HUES6 (cell line): ENCODE measurements around the gene BSND.

ENCODE experiments used
- H3K27ac ChIP-seq: 2 replicates; pipeline ENCODE4 v1.7.0; 2013; ENCODE audit warnings: low read depth, mild to moderate bottlenecking, low read length, inconsistent platforms
- H3K27me3 ChIP-seq: 2 replicates; pipeline ENCODE4 v1.6.1; 2013; ENCODE audit warnings: low read length; ENCODE audit not compliant: control insufficient read depth, insufficient read depth
- H3K36me3 ChIP-seq: 2 replicates; pipeline ENCODE4 v1.6.1; 2013; ENCODE audit warnings: low read length; ENCODE audit not compliant: control insufficient read depth, insufficient read depth
- H3K4me1 ChIP-seq: 2 replicates; pipeline ENCODE4 v1.6.1; 2013; ENCODE audit warnings: low read length; ENCODE audit not compliant: control insufficient read depth, insufficient read depth
- H3K4me3 ChIP-seq: 2 replicates; pipeline ENCODE4 v1.5.1; 2013; ENCODE audit warnings: low read depth, low read length
- H3K9ac ChIP-seq: one replicate; pipeline ENCODE4 v1.6.1; 2013; ENCODE audit warnings: mild to moderate bottlenecking, low read length
- H3K9me3 ChIP-seq: 2 replicates; pipeline ENCODE4 v1.6.1; 2013; ENCODE audit warnings: low read depth, low read length; ENCODE audit not compliant: control insufficient read depth, insufficient read depth

The BSND gene

DNA sequence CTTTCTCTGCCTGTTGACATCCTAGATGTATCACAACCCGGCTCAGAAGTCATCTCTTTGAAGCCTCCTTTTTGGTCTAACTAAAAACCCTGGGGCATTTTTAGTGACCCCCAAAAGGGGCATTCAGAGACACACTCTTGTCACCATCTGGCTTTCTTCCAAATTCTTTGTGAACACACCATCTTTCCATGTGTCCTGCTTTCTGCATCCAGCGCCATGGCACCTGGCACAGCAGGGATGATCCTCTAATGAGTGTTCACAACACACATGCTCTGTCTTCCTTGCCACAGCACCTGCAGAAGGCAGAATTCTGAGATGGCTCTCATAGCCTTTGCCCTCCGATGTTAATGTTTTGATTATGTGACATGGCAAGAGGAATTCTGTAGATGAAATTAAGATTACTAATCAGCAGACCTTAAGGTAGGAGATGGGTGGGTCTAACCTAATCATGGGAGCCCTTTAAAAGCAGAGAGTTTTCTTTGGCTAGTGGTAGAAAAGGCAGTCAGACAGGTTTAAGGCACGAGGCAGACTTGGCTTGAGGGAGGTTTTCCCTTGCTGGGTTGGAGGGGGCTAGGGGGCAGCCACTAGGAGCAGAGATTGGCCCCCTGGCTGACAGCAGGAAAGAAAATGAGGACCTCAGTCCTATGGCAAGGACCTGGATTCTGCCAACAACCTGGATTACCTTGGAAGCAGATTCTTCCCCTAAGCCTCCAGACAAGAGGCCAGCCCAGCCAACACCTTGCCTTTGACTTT lies 23.2 kb upstream of the BSND start:
- Histone ChIP-seq H3K27ac (no peak overlapping the region), H3K4me1 (peaks cover 20% of the 10 kb centered on the region), H3K27me3 (peaks cover 28% of the 10 kb centered on the region), H3K9ac (no peak overlapping the region), H3K36me3 (no peaks in the 10 kb centered on the region), H3K9me3 (no peaks in the 10 kb centered on the region), H3K4me3 (no peak overlapping the region)

DNA sequence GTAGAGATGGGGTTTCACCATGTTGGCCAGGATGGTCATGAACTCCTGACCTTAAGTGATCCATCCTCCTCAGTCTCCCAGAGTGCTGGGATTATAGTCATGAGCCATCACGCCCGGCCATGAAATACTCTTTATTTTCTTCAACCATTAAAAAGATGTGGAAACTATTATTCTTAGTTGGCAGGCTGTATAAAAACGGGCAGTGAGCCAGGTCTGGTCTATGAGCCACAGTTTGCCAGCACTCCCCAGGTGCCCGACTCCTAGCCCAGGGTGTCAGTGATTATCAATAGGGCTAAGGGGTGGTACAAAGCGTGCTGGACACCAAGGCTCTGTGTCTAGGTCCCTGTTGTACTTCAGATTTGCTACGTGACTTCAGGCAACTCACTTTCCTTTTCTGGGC lies 22.0 kb upstream of the BSND start:
- no peaks in the 10 kb centered on the region for H3K9me3 ChIP-seq
- H3K9ac ChIP-seq = no peak overlapping the region
- no peak overlapping the region for H3K4me3 ChIP-seq
- peaks cover 20% of the 10 kb centered on the region for H3K4me1 ChIP-seq
- peaks cover 38% of the 10 kb centered on the region for H3K27me3 ChIP-seq
- H3K36me3 ChIP-seq = no peaks in the 10 kb centered on the region
- H3K27ac ChIP-seq = no peak overlapping the region

DNA sequence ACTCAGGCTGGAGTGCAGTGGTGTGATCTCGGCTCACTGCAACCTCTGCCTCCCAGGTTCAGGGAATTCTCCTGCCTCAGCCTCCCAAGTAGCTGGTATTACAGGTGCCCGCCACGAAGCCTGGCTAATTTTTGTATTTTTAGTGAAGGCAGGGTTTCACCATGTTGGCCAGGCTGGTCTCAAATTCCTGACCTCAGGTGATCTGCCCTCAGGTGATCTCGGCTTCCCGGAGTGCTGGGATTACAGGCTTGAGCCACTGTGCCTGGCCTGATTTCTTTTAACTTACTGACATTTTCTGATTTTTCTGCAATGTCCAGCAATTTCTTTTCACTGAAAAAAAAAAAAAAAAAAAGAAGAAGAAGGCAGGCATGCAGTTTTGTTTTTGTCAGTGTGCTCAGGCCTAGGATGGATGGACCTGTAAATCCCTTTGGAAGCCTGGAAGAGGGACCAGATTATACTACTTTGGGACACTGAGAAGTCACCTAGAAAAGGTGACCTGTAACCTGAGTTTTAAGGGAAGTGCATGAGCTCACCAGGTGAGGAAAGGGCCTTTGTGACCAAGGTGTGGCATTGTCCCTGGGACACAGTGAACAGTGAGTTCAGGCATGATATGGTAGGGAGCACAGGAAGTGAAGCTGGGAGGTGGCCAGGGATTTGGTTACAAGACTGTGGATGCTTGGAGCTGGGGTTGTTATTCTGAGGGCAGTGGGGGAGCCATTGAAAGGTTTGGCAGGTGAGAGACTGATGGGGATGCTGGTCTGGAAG lies 21.0 kb upstream of the BSND start:
- Histone ChIP-seq H3K27me3 (peaks cover 48% of the 10 kb centered on the region), H3K27ac (no peak overlapping the region)

DNA sequence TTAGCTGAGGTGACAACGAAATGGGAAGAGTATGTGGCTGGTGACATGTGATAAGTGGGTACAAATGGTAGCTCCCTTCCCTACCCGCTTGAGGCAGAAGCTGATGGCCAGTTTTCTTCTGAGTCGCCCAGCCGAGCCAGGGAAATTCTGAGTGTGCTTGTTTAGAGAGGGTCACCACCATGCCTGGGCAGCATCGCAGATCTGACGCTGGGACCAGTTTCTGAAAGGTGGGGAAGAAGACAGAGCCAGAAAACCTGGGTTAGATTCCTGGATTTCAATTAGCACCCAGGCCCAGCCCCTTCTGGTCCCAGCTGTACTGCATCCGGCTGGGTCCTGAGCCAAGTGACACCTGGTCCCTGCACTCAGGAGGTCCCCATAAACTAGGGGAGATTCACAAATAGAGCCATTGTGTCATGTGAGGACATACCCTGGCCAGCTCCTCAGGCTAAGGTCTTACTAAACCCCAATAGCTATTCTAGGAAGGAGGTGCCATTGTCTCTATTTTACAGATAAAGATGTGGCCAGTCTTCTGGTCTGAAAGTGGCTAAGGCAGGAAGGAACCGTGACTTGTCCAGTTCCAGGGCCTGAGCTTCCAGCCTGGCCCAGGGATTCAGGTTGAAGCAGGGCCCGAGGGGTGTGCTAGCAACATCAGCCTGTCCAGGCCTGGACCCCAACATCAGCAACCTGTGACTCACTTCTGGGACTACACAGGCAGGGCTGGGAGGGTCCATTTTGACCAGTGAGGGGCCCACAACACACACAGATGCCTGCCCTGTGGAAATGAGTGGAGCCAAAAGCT lies 20.0 kb upstream of the BSND start:
- Histone ChIP-seq H3K36me3 (no peaks in the 10 kb centered on the region), H3K27ac (no peak overlapping the region), H3K9me3 (no peaks in the 10 kb centered on the region), H3K4me1 (peaks cover 23% of the 10 kb centered on the region), H3K27me3 (peaks cover 48% of the 10 kb centered on the region), H3K9ac (no peak overlapping the region), H3K4me3 (no peak overlapping the region)

More for the DNA sequence above, 21.0 kb upstream of the BSND start:
- Histone ChIP-seq H3K9me3 (no peaks in the 10 kb centered on the region), H3K4me3 (no peak overlapping the region), H3K9ac (no peak overlapping the region), H3K4me1 (peaks cover 20% of the 10 kb centered on the region), H3K36me3 (no peaks in the 10 kb centered on the region)

DNA sequence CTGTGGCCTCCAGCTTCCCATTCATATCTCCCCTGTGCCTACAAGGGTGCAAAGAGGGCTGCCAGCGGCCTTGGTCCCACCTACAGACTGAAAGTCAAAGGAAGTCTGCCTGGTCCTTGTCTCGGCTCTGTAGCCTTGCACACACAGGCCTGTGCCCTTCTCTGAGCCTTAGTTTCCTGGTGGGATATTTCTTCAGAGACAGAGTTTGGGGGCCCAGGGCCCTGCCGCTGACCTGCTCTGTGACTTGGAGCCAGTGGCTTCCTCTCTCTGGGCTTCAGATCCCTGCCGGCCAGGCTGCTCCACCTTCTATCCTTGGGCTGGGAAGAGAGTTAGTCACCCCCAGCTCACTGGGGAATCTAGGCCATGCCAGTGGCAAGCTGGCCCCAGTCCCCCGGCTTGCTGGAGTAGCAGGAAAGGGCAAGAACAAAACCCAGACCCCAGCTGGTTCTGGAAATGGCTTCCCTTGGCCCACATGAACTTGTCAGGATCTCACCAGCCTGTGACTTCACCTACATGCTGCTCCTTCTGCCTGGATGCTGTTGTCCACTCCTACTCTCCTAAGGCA lies 19.3 kb upstream of the BSND start:
- Histone ChIP-seq H3K27ac (no peak overlapping the region), H3K9ac (no peak overlapping the region), H3K4me3 (no peak overlapping the region), H3K27me3 (peaks cover 51% of the 10 kb centered on the region), H3K4me1 (peaks cover 28% of the 10 kb centered on the region), H3K36me3 (no peaks in the 10 kb centered on the region), H3K9me3 (no peaks in the 10 kb centered on the region)

DNA sequence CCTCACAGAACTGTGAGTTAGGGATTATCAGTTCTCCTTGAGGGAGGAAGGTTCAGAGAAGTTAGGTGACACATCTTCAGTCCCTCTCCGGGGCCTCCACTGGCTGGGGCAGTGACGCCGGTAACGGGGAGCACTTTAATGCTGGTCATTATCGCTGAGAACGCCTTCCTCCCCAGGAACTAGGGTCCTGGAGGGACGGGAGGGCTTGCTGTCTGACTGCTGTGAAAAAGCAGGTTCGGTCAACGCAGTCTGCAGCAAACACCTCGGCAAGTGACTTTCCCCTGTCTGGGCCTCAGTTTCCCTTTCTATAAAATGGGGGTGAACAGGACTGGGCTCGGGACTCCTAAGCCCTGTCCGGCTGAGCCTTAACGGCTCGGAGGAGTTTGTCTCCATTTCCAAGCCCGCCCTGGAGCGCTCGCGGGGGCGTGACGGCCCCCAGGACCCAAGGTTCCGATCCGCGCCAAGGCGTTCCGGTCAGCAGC lies 18.6 kb upstream of the BSND start:
- H3K9ac ChIP-seq = no peak overlapping the region
- peaks cover 28% of the 10 kb centered on the region for H3K4me1 ChIP-seq
- peak overlapping the region; percentile 56 for H3K4me3 ChIP-seq
- no peak overlapping the region for H3K27ac ChIP-seq
- no peaks in the 10 kb centered on the region for H3K9me3 ChIP-seq
- H3K36me3 ChIP-seq = no peaks in the 10 kb centered on the region
- peaks cover 51% of the 10 kb centered on the region for H3K27me3 ChIP-seq

DNA sequence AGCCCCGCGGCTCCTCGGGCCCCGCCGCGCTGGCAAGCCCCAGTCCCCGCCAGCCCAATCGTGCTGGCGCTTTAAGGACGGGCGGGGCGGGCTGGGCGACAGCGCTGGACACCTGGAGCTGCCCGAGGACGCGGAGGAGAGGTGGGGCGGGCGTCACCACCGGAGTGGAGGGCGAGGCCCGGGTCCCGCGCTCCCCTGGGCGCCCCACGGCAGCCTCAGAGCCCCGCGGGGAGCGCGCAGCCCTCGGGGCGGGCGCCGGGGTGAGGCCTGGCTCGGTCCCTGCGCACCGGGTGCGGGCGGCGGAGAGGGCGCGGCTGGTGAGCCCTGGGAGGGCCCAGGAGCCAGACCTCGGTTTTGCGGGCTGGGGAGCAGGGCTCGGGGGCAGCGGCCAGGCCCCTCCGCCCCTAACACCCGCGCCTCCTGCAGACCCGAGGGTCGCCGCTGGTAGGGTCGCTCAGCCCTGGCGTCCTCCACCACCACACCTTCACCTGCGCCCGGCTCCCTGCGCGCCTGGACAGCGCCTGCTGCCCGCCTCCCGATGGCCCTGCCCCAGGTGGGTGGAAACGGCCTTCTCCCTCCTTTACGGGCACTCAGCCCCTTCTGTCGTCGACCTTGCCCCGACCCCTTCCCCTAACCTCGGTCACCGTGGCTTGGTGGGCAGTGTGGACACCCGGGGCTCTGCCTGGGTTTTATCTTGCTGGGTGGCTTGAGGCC lies 18.0 kb upstream of the BSND start, which contains the start of gene TMEM61:
TMEM61 (plus strand) TSS at position 101 of the 714 bp plus-strand sequence; CDS start at position 539, 438 bp downstream.
- Histone ChIP-seq H3K27ac (no peak within 1 kb of the TSS), H3K9ac (peak within 1 kb of the TSS; percentile 29), H3K4me3 (peak within 1 kb of the TSS; percentile 56), H3K36me3 (no peaks in the 10 kb centered on the region), H3K4me1 (peaks cover 28% of the 10 kb centered on the region), H3K9me3 (no peaks in the 10 kb centered on the region), H3K27me3 (peaks cover 51% of the 10 kb centered on the region)

DNA sequence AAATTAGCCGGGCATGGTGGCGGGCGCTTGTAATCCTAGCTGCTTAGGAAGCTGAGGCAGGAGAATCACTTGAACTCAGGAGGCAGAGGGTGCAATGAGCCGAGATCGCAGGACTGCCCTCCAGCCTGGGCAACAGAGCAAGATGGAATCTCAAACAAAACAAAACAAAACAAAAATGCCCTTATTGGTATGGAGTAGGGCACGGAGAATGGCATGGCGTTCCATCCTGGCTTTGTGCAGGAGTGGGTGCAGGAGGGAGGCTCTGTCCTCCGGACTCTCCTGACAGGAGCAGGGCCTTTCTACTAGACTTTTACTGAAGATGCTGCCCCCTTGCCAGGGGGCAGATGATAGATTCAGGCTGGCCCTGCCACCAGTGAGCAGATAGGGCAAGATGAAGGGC lies 17.3 kb upstream of the BSND start:
- Histone ChIP-seq H3K9ac (no peak overlapping the region), H3K36me3 (no peaks in the 10 kb centered on the region), H3K4me1 (peaks cover 28% of the 10 kb centered on the region), H3K9me3 (no peaks in the 10 kb centered on the region), H3K27ac (no peak overlapping the region), H3K27me3 (peaks cover 51% of the 10 kb centered on the region), H3K4me3 (no peak overlapping the region)

DNA sequence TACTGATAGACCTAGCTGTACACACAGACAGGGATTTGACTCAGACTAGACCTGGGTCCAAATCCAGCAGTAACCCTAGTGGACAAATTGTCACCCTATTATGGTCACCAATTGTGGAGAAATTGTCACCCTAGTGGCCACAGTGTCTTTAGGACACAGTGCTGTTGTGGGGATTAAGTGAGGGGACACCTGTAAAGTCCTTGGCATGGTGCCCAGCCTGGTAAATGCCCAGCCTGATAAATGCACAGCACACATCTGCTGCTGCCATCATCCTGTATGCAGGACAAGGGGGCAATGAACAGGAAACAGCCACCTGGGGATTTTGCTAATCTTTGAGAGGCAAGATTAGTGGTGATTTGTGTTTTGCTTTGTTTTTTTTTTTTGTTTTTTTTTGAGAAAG lies 16.0 kb upstream of the BSND start:
- no peak overlapping the region for H3K27ac ChIP-seq
- H3K36me3 ChIP-seq = no peaks in the 10 kb centered on the region
- no peak overlapping the region for H3K9ac ChIP-seq
- H3K9me3 ChIP-seq = no peaks in the 10 kb centered on the region
- H3K4me1 ChIP-seq = peaks cover 21% of the 10 kb centered on the region
- peaks cover 51% of the 10 kb centered on the region for H3K27me3 ChIP-seq
- no peak overlapping the region for H3K4me3 ChIP-seq

DNA sequence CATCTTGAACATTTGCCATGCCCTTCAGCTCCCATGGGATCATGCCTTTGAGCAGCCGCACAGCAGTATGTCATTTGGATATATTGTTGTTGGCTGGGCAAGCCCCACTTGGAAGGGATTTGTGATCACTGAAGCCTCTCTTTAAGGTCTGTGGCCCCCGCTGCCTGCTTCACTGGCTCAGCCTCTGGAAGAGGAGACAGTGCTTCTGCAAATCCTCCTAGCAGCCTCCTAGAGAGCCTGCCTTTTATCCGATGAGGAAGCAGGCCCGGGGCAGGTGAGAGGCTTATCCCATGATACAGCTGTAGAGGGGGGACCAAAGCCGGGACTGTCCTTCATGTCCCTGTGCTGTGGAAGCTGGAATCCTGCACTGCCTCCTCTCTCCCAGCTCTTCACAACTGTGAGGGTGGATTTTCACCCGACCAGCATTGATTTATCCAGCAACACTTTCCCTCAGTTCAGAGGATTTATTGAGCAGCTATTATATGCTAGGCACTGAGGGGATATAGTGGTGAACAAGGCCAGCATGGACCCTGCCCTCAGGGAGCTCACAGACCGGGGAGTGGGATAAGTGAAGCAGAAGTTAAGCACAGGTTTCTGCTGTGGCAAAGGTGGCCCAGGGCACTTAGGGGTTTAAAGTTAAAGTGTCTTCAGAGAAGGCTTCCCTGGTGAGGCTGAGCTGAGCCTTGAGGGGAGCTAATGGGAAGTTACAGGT lies 14.4 kb upstream of the BSND start:
- H3K4me3 ChIP-seq = no peak overlapping the region
- no peak overlapping the region for H3K9ac ChIP-seq
- H3K27me3 ChIP-seq = peaks cover 36% of the 10 kb centered on the region
- no peaks in the 10 kb centered on the region for H3K36me3 ChIP-seq
- H3K4me1 ChIP-seq = peaks cover 20% of the 10 kb centered on the region
- H3K27ac ChIP-seq = no peak overlapping the region
- H3K9me3 ChIP-seq = no peaks in the 10 kb centered on the region
